ENCODE data around the gene THEMIS2. TPM values are rescaled to one million over a fixed set of nuclear protein-coding genes. Genes with fewer than 3 reads are reported as not detected.

Gene THEMIS2
- total and polyA plus RNA-seq, 8 donors = 5.3 to 44.0 (median 16.6) TPM

GRCh38 chr1:27878039-27878438 lies 5.7 kb downstream of the THEMIS2 start:
- 61 to 89% (median 79%) methylated on average over 4 of the region's 4 CpGs for WGBS, 5 donors
- TF ChIP-seq POLR2AphosphoS5 (IDR thresholded peaks at IDR 0.05) = no peak
- peaks cover 0 to 2% (median 0%) of the 10 kb centered on the region in 3 donors for H3K27me3 ChIP-seq
- peaks cover 0 to 27% (median 15%) of the 10 kb centered on the region in 4 donors for H3K36me3 ChIP-seq
- peaks cover 0 to 27% (median 5%) of the 10 kb centered on the region in 4 donors for H3K4me1 ChIP-seq
- intact Hi-C loops (cut with DNase I; ENCODE audit: low total_unique reads) = no loop called here
- H3K4me3 ChIP-seq = no peak overlapping the region
- no peak for DNase-seq
- H3K9me3 ChIP-seq = no peaks in the 10 kb centered on the region
- peak overlapping the region in 1 of 5 donors; percentile 20 for H3K27ac ChIP-seq

DNA sequence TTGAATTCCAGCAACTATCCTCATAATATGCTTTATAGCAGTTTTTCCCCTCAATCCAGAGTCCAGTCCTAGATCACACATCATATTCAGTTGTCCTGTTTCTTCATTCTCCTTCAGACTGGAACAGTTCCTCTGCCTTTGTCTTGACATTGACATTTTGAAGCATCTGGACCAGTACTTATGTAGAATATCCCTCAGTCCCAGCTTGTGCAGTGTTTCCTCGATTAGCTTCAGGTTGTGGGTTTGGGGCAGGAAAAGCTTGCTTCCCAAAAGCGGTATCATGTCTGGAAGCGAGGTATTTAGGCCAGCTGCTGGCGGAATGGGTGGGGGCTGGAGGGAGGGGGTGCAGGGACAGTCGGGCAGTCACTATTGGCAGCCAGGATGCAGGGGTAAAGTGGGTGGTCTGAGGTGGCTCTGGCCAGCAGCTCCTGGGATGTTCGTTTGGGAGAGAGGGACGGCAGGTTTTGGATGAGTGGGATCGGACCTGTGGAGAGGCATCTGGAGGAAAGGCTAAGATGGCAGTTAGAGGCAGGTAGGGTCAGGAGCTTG lies 6.5 kb downstream of the THEMIS2 start:
- 51 to 70% (median 62%) methylated on average over 8 of the region's 8 CpGs for WGBS, 5 donors
- Histone ChIP-seq H3K4me3 (no peak overlapping the region), H3K36me3 (peaks cover 0 to 33% (median 23%) of the 10 kb centered on the region in 4 donors), H3K4me1 (peaks cover 0 to 21% (median 4%) of the 10 kb centered on the region in 4 donors), H3K9me3 (no peaks in the 10 kb centered on the region), H3K27ac (peak overlapping the region in 1 of 5 donors; percentile 20), H3K27me3 (no peaks in the 10 kb centered on the region)
- TF ChIP-seq EP300 (IDR thresholded peaks at IDR 0.05) (no peak), POLR2A (IDR thresholded peaks at IDR 0.05) (no peak), CTCF (IDR thresholded peaks at IDR 0.05) (no peak), POLR2AphosphoS5 (IDR thresholded peaks at IDR 0.05) (no peak)
- DNase-seq = no peak
- intact Hi-C loops (cut with DNase I; ENCODE audit: low total_unique reads) = no loop called here

DNA sequence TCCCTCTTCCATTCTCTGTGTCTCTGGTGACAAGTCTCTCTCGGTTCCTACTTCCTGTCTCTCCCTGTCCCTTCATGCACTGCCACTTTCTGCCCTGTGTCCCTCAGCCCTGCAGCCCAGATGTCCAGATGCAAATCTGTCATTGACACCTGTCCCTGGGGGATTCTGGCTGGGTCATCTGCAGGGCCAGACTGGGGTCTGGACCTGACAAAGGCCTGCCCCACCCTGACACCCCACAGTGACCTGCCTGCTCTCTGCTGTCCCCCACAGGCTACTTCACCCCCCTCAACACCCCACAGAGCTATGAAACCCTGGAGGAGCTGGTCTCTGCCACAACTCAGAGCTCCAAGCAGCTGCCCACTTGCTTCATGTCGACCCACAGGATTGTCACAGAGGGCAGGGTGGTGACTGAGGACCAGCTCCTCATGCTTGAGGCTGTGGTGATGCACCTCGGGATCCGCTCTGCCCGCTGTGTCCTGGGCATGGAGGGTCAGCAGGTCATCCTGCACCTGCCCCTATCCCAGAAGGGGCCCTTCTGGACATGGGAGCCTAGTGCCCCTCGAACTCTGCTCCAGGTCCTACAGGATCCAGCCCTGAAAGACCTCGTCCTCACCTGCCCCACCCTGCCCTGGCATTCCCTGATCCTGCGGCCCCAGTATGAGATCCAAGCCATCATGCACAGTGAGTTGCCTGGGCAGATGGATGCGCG lies 7.2 kb downstream of the THEMIS2 start:
- Histone ChIP-seq H3K9me3 (no peaks in the 10 kb centered on the region), H3K36me3 (peaks cover 0 to 33% (median 27%) of the 10 kb centered on the region in 4 donors), H3K4me3 (no peak overlapping the region), H3K4me1 (peaks cover 0 to 26% (median 4%) of the 10 kb centered on the region in 4 donors), H3K27me3 (no peaks in the 10 kb centered on the region), H3K27ac (no peak overlapping the region)
- no peak for DNase-seq
- intact Hi-C loops (cut with DNase I; ENCODE audit: low total_unique reads) = no loop called here
- 71 to 82% (median 73%) methylated on average over 6 to 10 of the region's 10 CpGs for WGBS, 5 donors
- TF ChIP-seq EP300 (IDR thresholded peaks at IDR 0.05) (no peak), CTCF (IDR thresholded peaks at IDR 0.05) (no peak), POLR2A (IDR thresholded peaks at IDR 0.05) (no peak)

GRCh38 chr1:27882543-27882903 lies 10.2 kb downstream of the THEMIS2 start:
- Histone ChIP-seq H3K4me1 (peaks cover 0 to 22% (median 0%) of the 10 kb centered on the region in 4 donors), H3K36me3 (peaks cover 0 to 50% (median 47%) of the 10 kb centered on the region in 4 donors), H3K9me3 (no peaks in the 10 kb centered on the region), H3K27ac (peak overlapping the region in 2 of 5 donors; percentile 42 to 77), H3K4me3 (no peak overlapping the region), H3K27me3 (no peaks in the 10 kb centered on the region)
- WGBS, 5 donors = 83 to 95% (median 91%) methylated on average over 1 to 6 of the region's 6 CpGs
- intact Hi-C loops (cut with DNase I; ENCODE audit: low total_unique reads) = no loop called here
- DNase-seq = no peak
- TF ChIP-seq EP300 (IDR thresholded peaks at IDR 0.05) (no peak), CTCF (IDR thresholded peaks at IDR 0.05) (no peak), POLR2AphosphoS5 (IDR thresholded peaks at IDR 0.05) (no peak), POLR2A (IDR thresholded peaks at IDR 0.05) (no peak)

- peaks cover 0 to 24% (median 0%) of the 10 kb centered on the region in 4 donors for H3K4me1 ChIP-seq
- no peaks in the 10 kb centered on the region for H3K9me3 ChIP-seq
- H3K27me3 ChIP-seq = no peaks in the 10 kb centered on the region
- H3K27ac ChIP-seq = peak overlapping the region in 2 of 5 donors; percentile 77 to 89
- intact Hi-C loops (cut with DNase I; ENCODE audit: low total_unique reads) = no loop called here
- H3K4me3 ChIP-seq = no peak overlapping the region
- WGBS, 5 donors = 87 to 94% (median 92%) methylated on average over 13 of the region's 13 CpGs
- TF ChIP-seq POLR2AphosphoS5 (IDR thresholded peaks at IDR 0.05) = no peak
- no peak for TF ChIP-seq EP300 (IDR thresholded peaks at IDR 0.05)
- no peak for TF ChIP-seq CTCF (IDR thresholded peaks at IDR 0.05)
- no peak for TF ChIP-seq POLR2A (IDR thresholded peaks at IDR 0.05)
- DNase-seq = no peak
- peaks cover 0 to 56% (median 52%) of the 10 kb centered on the region in 4 donors for H3K36me3 ChIP-seq
Measured at GRCh38 chr1:27883536-27883935, 11.2 kb downstream of the THEMIS2 start.

Measured in stomach (tissue), 9 donors.